ENCODE measurements around the gene POLR2L. TPM values are rescaled to one million over a fixed set of nuclear protein-coding genes. Genes with fewer than 3 reads are reported as not detected.

POLR2L gene
- total RNA-seq, 1 experiment from 2014 or later: 397 TPM

- in situ Hi-C loops (cut with HindIII; ENCODE audit: low pct_unique_long_range_greater_than_20kb, low sequenced_read_pairs): no loop called here
- no peak for DNase-seq (ENCODE audit: low read depth, low spot score)
Observed at GRCh38 chr11:845872-846495, 3.7 kb upstream of the POLR2L start.

GRCh38 chr11:844693-845644 lies 2.6 kb upstream of the POLR2L start:
- DNase-seq (ENCODE audit: low read depth, low spot score): peak; percentile 92
- in situ Hi-C loops (cut with HindIII; ENCODE audit: low pct_unique_long_range_greater_than_20kb, low sequenced_read_pairs): no loop called here

- in situ Hi-C loops (cut with HindIII; ENCODE audit: low pct_unique_long_range_greater_than_20kb, low sequenced_read_pairs): no loop called here
- peak; percentile 79 for DNase-seq (ENCODE audit: low read depth, low spot score)
Observed at GRCh38 chr11:843818-844692, 1.7 kb upstream of the POLR2L start.

- no peak for DNase-seq (ENCODE audit: low read depth, low spot score)
- in situ Hi-C loops (cut with HindIII; ENCODE audit: low pct_unique_long_range_greater_than_20kb, low sequenced_read_pairs): no loop called here
Observed at GRCh38 chr11:843086-843734, 881 bp upstream of the POLR2L start.

GRCh38 chr11:841981-842369 lies 354 bp downstream of the POLR2L start:
- in situ Hi-C loops (cut with HindIII; ENCODE audit: low pct_unique_long_range_greater_than_20kb, low sequenced_read_pairs): no loop called here
- no peak for DNase-seq (ENCODE audit: low read depth, low spot score)

- DNase-seq (ENCODE audit: low read depth, low spot score): peak; percentile 46
- in situ Hi-C loops (cut with HindIII; ENCODE audit: low pct_unique_long_range_greater_than_20kb, low sequenced_read_pairs): no loop called here
Observed at GRCh38 chr11:839875-840617, 2.3 kb downstream of the POLR2L start.

- no peak for DNase-seq (ENCODE audit: low read depth, low spot score)
- in situ Hi-C loops (cut with HindIII; ENCODE audit: low pct_unique_long_range_greater_than_20kb, low sequenced_read_pairs): no loop called here
Observed at GRCh38 chr11:839280-839623, 3.1 kb downstream of the POLR2L start.

GRCh38 chr11:838441-839279 lies 3.7 kb downstream of the POLR2L start:
- in situ Hi-C loops (cut with HindIII; ENCODE audit: low pct_unique_long_range_greater_than_20kb, low sequenced_read_pairs): no loop called here

GRCh38 chr11:837990-838307 lies 4.4 kb downstream of the POLR2L start:
- in situ Hi-C loops (cut with HindIII; ENCODE audit: low pct_unique_long_range_greater_than_20kb, low sequenced_read_pairs): no loop called here
- no peak for DNase-seq (ENCODE audit: low read depth, low spot score)

More at GRCh38 chr11:838441-839279, 3.7 kb downstream of the POLR2L start:
- peak; percentile 67 for DNase-seq (ENCODE audit: low read depth, low spot score)

- in situ Hi-C loops (cut with HindIII; ENCODE audit: low pct_unique_long_range_greater_than_20kb, low sequenced_read_pairs): no loop called here
- DNase-seq (ENCODE audit: low read depth, low spot score): no peak
Observed at GRCh38 chr11:837189-837989, 4.9 kb downstream of the POLR2L start.

GRCh38 chr11:836700-837099 lies 5.6 kb downstream of the POLR2L start:
- in situ Hi-C loops (cut with HindIII; ENCODE audit: low pct_unique_long_range_greater_than_20kb, low sequenced_read_pairs): no loop called here
- DNase-seq (ENCODE audit: low read depth, low spot score): no peak

GRCh38 chr11:836274-836673 lies 6.1 kb downstream of the POLR2L start:
- DNase-seq (ENCODE audit: low read depth, low spot score): no peak
- in situ Hi-C loops (cut with HindIII; ENCODE audit: low pct_unique_long_range_greater_than_20kb, low sequenced_read_pairs): no loop called here

GRCh38 chr11:834371-835316 lies 7.7 kb downstream of the POLR2L start:
- in situ Hi-C loops (cut with HindIII; ENCODE audit: low pct_unique_long_range_greater_than_20kb, low sequenced_read_pairs): no loop called here

GRCh38 chr11:833849-834311 lies 8.4 kb downstream of the POLR2L start:
- no peak for DNase-seq (ENCODE audit: low read depth, low spot score)
- in situ Hi-C loops (cut with HindIII; ENCODE audit: low pct_unique_long_range_greater_than_20kb, low sequenced_read_pairs): no loop called here

More at GRCh38 chr11:834371-835316, 7.7 kb downstream of the POLR2L start:
- DNase-seq (ENCODE audit: low read depth, low spot score): peak; percentile 45
